Femur (tissue), 1 donor: ENCODE measurements around the gene ATP7B.
"Not testable (repeated sequence)": the region's sequence is repeated elsewhere in the genome, so short reads cannot be mapped to it uniquely, and the experiment has no call there.

Source experiments
- DNase-seq: peaks from one replicate; pipeline ENCODE4 v3.0.0-alpha.2; 2017

The ATP7B gene

DNA sequence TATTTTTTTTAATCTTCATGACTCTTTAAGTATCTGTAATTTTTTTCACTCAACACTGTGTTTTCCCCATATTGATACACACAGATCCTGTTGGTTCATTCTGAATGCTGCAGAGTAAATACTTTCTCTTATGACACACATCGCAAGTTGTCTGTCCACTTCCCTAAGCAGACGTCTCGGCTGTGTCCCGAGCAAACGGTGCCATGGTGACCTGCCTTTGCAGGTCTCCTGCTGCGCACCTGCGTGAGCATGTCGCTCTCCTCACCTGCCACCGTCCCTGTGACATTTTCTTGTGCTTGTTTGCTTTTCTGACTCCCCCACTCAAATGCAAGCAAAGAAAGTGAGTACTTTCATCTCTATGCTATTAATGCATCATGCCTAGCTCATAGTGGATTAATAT lies 91.7 kb downstream of the ATP7B start:
- DNase-seq: no peak

DNA sequence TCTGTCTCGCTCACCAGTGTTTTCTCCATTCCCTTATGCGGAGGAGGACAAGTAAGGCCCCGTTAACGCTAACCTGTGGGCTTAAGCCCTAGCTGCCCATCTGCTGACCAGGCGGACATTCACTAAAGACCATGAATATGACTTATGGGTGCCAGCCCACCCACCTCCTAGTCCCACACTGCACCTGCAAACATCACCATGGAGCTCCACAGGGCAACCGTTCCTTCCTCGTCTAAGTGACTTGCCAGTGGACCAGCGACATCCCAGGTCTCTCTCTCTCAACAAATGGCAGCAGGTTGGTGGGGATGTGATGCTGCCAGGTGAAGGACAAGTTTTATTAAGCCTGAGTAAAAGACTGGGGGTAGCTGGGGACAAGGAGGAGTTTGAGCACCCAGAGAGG lies 94.3 kb downstream of the ATP7B start:
- no peak for DNase-seq

DNA sequence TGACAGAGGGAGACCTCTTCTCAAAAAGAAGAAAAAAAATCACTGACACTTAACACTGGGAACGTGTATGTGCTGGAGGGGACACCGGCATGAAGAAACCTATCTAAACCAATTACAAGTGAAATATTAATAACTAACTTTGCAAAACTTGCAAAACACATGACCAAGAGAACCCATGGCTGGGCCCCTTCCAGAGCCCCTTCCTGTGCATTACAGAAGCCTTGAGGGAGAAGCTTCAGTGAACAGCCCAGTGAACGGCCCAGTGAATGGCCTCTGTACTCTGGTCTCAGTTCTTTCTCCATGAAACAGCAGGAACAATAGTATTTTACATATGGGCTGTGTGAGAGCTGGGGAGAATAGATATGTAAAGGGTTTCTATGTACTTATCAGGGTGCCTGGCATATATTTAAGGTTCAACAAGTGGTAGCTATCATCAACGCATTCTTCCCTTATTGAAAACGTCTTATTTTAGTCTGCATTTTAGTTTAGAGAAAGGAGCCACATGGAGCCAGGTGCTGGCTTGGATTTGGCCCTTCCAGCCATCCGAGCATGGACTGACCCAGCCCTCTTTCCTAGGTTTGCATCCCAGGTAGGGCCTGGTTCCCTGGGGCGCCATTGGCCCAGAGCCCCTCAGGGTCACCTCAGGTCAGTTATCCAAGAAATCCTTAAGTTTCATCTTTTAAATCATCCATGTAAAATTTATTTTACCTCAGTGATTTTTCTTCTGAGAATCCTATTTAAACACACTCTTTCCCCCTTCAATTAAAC lies 95.0 kb downstream of the ATP7B start:
- DNase-seq: no peak

DNA sequence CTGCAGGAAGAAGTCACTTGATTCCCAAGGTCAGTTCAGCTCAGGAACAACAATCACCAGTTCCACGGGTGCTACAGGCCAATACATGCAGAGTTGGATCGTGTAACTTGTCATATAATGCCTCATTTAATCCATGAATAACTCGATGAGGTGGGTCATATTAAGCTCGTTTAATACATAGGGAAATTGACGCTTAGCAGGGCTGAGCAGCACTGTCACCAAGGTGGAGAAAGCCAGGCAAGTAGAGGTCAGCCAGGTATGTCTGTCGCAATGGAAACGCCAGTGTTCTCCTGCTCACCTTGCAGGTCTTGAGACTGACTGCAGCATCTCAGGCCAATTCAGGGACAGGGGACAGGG lies 97.1 kb downstream of the ATP7B start:
- no peak for DNase-seq

DNA sequence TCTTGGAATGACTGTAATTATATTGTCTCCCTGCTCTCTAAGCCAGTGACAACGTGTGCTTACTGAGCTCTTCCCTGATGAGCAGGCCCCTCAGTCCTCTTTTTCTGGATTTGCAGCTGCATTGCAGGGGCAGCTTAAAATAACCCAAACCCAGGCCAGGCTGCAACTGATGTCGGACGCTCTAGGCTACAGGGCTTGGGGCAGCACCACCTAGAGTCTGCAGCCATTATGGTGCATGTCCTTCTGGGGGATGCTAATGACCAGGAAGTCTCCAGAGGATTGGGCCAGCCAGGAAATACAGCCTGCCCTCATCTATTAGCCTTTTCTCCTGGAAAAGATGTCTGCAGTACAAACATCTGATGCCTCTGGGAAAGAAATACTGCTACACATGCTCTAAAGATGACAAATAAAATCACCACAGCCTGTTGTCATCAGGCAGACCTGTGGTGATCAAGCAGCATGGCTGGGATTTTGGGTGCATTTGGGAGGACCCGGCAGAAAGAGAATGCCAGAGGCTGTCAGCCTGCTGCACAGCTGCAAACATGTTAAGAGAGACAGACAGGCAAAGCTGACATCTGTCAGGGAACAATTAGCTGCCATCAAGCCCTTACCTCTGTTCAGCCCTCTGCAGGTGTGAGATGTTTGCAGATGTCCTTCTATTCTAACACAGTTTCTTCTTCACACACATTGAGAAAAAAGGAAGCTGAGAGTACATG lies 97.7 kb downstream of the ATP7B start:
- no peak for DNase-seq

DNA sequence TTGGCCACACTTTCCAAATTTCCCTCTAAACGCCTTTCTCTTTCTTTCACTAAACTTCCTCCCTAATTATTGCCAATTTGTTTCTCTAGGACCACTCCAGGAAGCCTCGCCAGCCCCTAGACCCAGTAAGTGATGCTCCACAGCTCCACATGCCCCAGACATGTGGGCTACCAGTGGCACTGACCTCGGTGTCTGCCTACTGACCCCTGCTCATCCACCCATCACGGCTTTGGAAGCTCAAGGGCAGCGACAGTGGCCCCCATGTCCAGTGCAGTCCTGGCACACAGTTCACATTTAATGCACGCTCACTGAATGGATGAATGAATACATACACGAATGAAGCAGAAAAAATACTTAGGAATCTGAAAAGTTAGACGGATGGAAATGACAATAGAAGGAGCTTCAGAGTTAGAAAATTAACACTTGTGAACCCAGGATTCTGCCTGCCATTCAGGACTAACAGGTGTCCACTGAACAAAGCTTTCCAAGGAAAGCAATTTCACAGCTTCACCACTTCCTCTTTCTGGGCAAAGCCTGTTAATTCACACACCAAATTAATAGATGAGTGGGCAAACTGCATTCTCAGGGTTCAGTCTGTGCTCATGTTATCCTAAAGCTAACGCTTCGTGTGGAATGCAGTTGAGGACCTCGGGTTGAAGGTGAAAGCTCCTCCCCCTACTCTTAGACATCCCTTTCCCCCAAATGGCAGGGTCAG lies 98.6 kb downstream of the ATP7B start:
- DNase-seq: no peak

DNA sequence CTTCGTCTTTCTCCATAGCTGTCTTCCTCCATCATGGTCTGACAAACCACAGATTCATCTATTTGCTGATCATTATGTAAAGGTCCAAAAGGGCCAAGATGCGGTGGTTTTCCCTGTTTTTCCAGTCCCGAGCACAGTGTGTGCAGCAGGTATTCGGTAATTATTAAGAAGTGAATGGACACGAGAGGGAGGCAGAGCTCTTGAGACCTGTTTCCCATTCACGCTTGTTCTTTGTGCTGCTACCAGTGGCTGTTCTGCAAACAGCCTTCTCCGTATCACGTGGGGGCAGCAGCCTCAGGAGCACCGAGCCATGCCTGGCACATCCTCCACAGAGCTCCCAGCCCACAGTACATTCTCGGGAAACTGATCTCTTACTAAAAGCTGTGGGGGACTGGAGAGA lies 99.2 kb downstream of the ATP7B start:
- no peak for DNase-seq

DNA sequence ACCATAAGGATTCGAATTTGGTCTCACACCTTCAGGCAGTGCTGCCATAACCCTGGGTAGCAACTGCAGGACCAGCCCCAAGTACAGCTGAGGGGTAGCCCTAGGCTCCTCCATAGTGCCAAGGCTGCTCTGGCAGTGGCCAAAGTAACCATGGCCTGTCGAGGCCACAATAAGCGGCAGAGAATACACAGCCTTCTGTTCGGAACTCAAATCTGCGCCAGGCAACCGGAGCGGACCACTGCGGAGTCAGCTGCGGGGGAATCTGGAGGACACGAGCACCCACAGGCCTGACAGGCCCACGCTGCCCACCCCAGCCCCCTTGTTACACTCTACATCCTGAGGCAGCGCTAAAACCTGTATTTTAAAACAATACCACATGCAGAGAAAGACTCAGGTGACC lies 100.7 kb downstream of the ATP7B start:
- no peak for DNase-seq

DNA sequence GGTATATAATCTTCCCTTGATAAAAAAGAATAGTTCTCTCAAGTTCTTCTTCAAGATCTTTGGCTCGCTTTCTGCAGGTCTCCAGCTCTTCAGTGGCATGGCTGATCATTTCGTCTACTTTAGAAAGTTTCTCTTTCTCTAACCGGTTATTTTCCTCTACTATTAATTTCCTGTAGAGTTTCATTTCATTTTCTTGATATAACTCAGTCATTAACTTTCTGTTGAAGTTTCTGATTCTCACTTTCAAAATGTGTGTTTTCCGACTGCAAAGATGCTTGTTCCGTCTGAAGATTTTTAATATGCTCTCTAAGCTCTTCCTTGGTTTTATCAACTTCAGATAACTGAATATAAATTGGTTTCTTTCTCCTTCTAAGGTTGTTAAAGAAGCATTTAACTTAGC lies 102.0 kb downstream of the ATP7B start:
- DNase-seq: not testable (repeated sequence)

DNA sequence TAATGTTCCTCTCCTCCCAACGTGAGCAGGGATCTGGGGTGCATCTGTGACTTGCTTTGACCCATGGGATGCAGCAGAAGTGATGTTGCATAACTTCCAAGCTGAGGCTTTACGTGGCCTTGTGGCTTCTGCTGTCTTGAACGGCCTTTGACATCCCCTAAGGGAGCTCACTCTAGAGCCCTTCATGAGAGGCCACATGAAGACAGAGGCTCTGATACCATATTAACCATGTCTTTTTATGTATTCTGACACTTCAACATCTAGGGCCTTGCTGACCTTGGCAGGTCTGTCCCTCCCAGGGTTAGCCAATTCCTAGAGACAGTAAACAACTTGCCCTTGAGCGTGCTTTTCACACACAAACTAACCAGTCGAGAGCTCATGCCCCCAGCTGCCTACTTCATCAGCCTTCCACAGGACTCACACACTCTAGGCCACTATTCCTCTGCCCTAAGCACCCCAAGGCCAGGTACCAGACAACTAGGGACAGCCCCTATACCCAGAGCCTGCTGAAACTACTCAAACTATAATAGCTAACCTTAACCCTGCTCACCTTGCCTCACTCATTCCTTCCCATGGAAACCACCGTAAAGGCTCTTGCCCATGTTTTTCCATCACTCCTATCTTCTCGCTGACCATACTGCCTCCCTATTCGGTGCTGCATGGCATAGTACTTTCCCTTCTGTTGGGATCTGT lies 104.1 kb downstream of the ATP7B start:
- no peak for DNase-seq

DNA sequence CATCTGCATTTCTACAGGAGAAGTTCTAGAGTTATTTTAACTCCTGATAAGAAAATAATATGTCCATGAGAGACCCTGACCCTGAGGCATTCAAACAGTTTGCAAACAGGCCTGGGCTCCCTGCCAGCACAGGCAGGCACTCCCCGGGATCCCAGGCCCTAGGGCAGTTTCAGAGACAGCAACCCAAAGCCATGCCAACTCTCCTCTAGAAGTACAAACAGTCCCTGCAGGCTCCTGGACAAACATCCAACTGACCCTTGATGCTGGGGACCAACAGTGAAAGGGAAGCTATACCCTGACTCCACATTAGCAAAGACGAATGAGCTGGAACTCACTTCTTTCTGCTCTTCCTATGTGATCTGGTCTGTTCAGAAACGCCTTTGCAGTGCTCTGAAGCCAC lies 104.7 kb downstream of the ATP7B start:
- no peak for DNase-seq

DNA sequence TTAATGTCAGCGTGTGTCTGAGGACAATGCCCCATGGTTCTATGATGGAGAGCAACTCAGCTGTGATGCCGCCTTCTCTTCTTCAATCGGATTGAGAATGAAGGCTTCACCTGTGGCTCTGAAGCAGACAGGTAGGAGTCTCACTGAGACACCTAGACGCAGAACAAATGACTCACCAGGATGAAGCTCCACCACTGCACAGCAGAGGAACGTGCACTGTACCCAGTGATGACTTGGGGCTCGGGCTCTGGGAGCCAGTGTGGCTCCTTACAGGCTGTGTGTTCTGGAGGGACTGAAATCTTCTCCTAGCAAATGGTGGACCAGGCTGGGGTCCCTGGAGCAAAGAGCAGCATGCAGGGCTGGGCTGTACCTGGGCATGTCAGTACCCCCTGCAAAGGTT lies 105.5 kb downstream of the ATP7B start:
- no peak for DNase-seq

DNA sequence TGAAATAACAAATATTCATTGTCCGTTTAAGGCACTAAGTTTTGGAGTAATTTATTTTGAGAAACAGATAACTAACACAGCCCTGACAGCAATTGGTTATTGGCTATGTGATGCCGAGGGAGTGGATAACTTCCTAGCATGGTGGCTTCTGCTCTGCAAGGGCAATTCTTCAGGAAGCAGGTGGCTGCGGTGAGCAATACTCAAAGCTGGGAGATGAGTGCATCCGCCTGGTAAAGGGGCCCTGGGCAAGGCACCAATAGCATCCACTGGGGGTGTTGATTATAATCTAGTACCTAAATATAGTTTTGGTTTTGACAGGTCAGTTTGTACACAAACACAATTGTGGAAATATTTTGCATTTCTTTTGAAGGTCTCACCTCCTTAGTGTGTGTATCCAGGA lies 108.5 kb downstream of the ATP7B start:
- no peak for DNase-seq

DNA sequence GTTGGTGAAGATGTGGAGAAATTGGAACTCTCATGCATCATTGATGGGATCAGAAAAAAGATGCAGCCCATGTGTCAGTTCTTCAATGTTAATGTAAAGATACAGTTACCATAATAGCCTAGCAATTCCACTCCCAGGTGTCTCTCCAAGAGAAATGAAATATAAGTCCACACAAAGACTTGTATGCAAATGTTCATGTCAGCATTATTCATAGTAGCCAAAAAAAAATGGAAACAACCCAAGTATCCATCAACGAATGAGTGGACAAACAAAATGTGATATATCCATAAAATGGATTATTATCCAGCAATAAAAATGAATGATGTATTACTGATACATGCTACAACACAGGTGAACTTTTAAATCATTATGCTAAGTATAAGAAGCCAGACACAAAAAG lies 110.8 kb downstream of the ATP7B start:
- DNase-seq: no peak

DNA sequence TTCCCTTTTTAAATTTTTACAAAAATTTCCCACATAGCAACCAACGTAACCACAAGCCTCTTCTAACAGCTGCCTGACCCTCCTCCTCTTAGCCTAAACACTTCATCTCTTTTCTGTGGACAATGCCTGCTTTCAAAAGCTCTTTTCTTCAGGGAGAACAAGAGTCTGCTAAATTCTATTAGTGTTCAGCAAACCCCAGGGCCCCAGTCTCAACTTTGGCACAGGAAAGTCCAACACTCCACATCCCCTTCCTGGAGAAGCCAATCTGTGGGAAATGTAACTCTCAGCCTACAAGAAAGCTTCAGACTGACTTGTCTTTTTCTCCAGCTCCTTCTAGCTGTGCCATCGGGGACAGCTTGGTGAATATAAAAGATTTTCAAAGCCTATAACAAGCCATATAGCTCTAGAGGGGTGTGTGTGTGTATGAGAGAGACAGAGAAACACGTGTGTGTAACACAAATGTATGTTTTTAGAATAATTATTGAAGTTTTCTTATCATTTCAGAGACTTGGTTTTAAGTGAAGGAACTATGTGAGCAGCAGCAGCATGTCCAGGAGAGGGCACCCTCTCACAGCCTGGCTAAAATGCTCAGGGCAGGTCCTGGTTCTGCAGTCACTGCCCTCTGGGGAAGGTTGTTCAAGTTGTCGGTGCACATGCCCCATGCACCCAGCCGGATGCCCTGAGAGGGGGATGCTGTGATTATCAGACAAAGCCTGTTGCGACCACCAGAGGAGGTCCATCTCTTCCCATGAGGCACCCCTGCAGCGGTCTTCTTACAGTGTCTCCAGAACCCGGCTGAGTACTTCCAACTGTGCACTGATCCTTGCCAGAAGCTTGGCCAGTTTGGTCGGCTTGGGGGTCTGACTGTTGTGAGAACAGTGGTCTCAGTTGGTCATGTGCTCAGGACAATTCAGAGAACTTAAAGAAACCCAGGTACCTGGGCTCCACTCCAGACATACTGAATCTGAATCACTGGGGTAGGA lies 115.1 kb downstream of the ATP7B start:
- peak; percentile 51 for DNase-seq

DNA sequence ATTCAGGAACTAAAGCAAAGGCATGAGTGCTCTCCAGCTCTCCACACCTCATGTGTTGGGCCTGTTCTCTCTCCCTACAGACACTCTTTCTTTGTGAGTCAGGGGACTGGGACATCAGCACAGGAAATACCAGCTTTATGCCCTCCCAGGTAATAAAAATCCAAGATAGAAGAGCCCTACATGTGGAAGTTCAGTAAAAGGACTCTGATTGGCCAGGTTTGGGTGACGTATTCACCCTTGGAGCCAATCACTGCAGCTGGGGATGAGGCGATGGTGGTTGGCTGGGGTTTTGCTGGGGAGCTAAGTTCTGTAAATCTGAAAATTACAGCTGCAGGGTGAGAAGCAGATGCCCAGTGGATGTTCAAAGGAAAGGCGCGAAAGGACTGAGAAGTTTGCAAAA lies 117.0 kb downstream of the ATP7B start:
- no peak for DNase-seq

DNA sequence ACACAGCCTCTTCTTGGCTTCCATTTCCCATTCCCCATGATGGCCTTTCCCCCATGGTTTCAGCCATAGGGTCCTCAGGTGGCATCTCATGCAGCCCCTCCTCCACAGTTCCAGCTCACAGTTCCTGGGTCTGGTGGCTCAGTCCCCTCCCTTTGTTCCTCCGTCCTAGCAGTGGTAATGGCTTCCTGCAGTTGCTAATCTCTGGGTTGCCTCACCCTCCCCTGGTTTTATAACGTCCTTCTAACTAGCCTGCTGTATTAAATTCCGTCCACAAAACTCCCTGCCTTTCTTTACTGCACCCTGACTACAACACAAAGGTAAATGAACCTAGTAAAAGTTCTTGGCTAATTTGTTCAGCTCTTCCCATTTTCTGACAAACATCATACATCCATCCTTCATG lies 118.6 kb downstream of the ATP7B start:
- DNase-seq: no peak

DNA sequence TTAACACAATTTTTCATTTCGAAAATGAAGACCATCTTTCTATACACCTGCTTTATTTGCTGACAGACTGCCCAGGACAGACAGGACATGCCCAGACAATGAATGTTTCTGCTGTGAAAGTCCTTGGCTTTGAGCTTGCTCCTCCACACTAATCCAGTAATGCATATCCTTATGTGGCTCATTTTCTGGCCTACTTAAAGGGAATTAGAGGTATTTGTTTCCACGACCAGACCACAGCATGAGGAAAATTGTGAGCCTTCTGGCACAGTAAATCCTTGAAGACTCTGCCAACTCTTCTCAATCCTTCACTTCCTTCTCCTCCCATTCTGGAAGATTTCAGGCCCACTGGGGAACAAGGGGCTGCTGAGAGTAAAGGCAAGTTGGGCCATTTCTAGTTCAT lies 123.8 kb downstream of the ATP7B start:
- no peak for DNase-seq

DNA sequence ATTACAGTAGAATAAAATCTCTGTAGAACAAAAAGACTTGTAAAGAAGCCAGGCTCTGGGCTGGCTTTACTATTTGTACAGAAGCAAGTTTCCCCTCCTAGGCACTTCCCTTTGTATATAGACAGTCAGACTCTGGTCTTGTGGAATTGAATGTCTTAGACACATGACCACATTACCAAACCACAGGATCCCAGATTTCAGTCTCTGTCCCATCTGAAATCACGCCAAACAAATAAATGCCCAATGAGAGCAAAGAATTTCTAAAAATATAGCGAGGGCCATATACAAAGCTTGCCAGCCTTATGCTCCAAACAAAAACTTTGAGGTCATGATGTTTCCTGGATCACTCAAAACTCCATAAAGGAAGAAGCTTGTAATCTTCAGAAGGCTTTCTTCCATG lies 125.6 kb downstream of the ATP7B start:
- no peak for DNase-seq

DNA sequence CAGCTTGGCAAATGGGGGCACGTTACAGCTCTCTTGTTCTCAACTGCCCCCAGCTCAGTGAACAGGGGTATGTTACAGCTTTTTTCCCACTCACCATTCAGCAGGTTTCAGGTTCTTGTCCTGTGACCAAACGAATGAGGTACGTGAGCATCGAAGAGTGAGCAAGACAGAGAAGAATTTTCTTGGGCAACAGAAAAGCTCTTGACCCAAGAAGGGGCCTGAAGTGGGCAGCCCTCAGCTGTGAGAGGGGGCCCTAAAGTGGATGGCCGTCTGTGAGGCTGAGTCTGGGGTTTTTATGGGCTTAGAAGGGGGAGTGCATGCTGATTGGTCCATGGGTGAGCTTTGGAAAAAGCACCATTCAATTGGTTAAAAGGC lies 128.0 kb downstream of the ATP7B start:
- no peak for DNase-seq
